Thyroid gland (tissue), 4 donors: ENCODE results near the gene DLL1.

Source experiments
- CTCF ChIP-seq, 6 experiments: fragments of 200-600 bp in 3 of 6; fragments of 450-650 bp in 3 of 6; sonication (generic) in 3 of 6; IDR thresholded peaks; one replicate each; pipeline ENCODE4 v1.5.1; 2016 to 2019; ENCODE audit warnings: antibody characterized with exemption in 6 of 6, mild to moderate bottlenecking in 2 of 6, inconsistent platforms in 1 of 6, moderate library complexity in 1 of 6
- POLR2A ChIP-seq, 2 donors: fragments of 450-650 bp; IDR thresholded peaks; one replicate each; pipeline ENCODE4 v1.6.1; 2017; ENCODE audit warnings: antibody characterized with exemption in 2 of 2, mild to moderate bottlenecking in 2 of 2, moderate library complexity in 1 of 2

DNA sequence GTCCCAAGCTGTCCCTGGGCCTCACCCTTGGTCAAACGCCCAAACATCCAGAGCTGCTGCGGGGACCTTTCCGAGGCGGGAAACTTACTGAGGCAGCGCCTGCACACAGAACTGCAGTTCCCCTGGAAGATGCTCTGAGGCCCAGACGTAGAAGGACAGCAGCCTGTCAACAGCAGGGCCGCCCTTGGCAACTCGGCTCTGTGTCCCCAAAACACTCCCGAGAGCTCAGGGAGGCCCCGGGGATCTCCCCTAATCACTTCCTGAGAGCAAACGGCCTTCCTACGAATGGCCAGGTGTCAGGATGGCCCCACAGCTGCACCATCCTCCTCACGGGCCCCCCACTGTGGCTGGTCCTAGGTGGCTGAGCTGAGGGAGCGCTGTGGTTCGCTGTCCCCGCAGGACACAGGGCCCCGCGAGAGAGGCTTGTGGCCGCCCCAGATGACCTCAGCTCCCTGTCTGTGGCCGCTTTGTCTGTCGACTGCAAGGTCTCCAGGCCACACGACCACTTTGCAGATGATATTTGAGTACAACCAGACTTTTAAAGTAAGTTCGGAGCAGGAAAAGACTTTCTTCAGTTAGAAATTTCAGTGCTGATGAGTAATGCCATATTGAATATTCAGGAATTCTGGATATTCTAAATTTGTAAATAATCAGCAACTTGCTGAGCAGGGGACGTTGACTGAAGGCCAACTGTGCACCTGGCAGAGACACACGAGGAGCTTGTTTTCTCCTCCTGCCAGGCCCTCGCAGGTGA lies 46.0 kb downstream of the DLL1 start:
- TF ChIP-seq CTCF (IDR thresholded peaks at IDR 0.05), result no peak
- no peak for TF ChIP-seq POLR2A (IDR thresholded peaks at IDR 0.05)
